ENCODE measurements around the gene IKZF4. TPM values are rescaled to one million over a fixed set of nuclear protein-coding genes. Genes with fewer than 3 reads are reported as not detected.
A peak's percentile ranks its signal among the peaks of the same experiment; 100 is the strongest.

The IKZF4 gene
- total RNA-seq, 1 experiment from 2014 or later = 13.9 TPM

GRCh38 chr12:55974308-55974730, 46.5 kb upstream of the IKZF4 start:
- Histone ChIP-seq H2BK15ac (ENCODE audit: low read depth, low read length) (no peak overlapping the region), H2AK5ac (ENCODE audit: insufficient read length, low read length) (no peak overlapping the region), H3K9me3 (ENCODE audit: control insufficient read depth, low read depth, low read length) (no peaks in the 10 kb centered on the region), H4K8ac (replicated peaks; ENCODE audit: insufficient read length, low read depth, low read length) (no peak overlapping the region), H3K18ac (ENCODE audit: insufficient read length, low read depth, low read length) (no peak overlapping the region), H3K79me2 (ENCODE audit: insufficient read depth, low read length) (peaks cover 14% of the 10 kb centered on the region; the same call in 1 of the 2 replicates), H3K27ac (ENCODE audit: insufficient read length, low read depth, low read length) (no peak overlapping the region), H3K56ac (ENCODE audit: insufficient read length, low read depth, low read length) (no peak overlapping the region), H2BK5ac (ENCODE audit: insufficient read length, low read length) (no peak overlapping the region), H3K4ac (ENCODE audit: low read depth, low read length) (no peak overlapping the region), H3K14ac (ENCODE audit: insufficient read depth, low read length) (0 out of 2 replicates have a peak overlapping the region, but pooled peaks have one; percentile 43), H3K4me1 (ENCODE audit: insufficient read depth, low read length) (no peaks in the 10 kb centered on the region; the same call in 1 of the 2 replicates), H2AFZ (ENCODE audit: low read length) (no peak overlapping the region), H3K9ac (ENCODE audit: extremely low read depth, insufficient read length, low read length) (peak overlapping the region; percentile 76), H3K23ac (ENCODE audit: insufficient read length, low read depth, low read length) (no peak overlapping the region), H2BK20ac (ENCODE audit: low read depth, low read length, poor library complexity, severe bottlenecking) (no peak overlapping the region), H4K5ac (ENCODE audit: insufficient read length, low read depth, low read length) (no peak overlapping the region), H3K23me2 (ENCODE audit: insufficient read length, low read depth, low read length, poor library complexity, severe bottlenecking) (peaks cover 6% of the 10 kb centered on the region), H4K91ac (ENCODE audit: insufficient read length, low read depth, low read length) (no peak overlapping the region), H4K20me1 (ENCODE audit: control insufficient read depth, insufficient read depth, insufficient read length) (no peaks in the 10 kb centered on the region), H2BK12ac (ENCODE audit: insufficient read length, low read depth, low read length) (no peak overlapping the region), H2BK120ac (ENCODE audit: low read depth, low read length, poor library complexity, severe bottlenecking) (no peak overlapping the region), H3K4me2 (ENCODE audit: insufficient read depth, insufficient read length, low read length) (peak overlapping the region; percentile 71), H3K27me3 (ENCODE audit: insufficient read depth, low read length) (no peaks in the 10 kb centered on the region), H3T11ph (ENCODE audit: low read length) (no peak overlapping the region), H3K79me1 (ENCODE audit: insufficient read depth, low read depth, low read length, poor library complexity, severe bottlenecking) (peaks cover 3% of the 10 kb centered on the region)
- no peaks in the 10 kb centered on the region for H3K9me3 Mint-ChIP-seq
- no peak overlapping the region for H3K4me3 Mint-ChIP-seq
- no peak for TF ChIP-seq CTCF (conservative IDR thresholded peaks at IDR 0.05)
- peaks cover 15 to 49% (median 44%) of the 10 kb centered on the region in 3 experiments; a peak in 6 of 7 replicates for H3K36me3 Mint-ChIP-seq (ENCODE audit: insufficient read depth in 1 of 3, low read depth in 3 of 3)
- no CpG with 5 or more reads among the region's 15 CpGs for WGBS (ENCODE audit: extremely low coverage, insufficient read length, low lambda C conversion rate)
- peaks cover 6 to 8% of the 10 kb centered on the region in 2 experiments; a peak in 2 of 4 replicates for H3K4me1 Mint-ChIP-seq
- no peak overlapping the region for H3K27ac Mint-ChIP-seq
- no peak for DNase-seq
- no peaks in the 10 kb centered on the region for H3K27me3 Mint-ChIP-seq (ENCODE audit: low read depth)
